GM20000 (cell line): ENCODE results near the gene MYRIP.

Source experiments
- DNase-seq: peaks from one replicate; pipeline ENCODE4 v3.0.0; 2012; ENCODE audit warnings: low spot score
- CTCF ChIP-seq: IDR thresholded peaks from 2 replicates; pipeline ENCODE4 v1.5.1; 2012; ENCODE audit warnings: mild to moderate bottlenecking, control low read depth; ENCODE audit errors: extremely low read depth, missing control alignments

MYRIP gene

GRCh38 chr3:40223856-40224255 lies 414.4 kb downstream of the MYRIP start:
- DNase-seq = no peak
- TF ChIP-seq CTCF = no peak

- DNase-seq = no peak
Observed at GRCh38 chr3:40224796-40225515, 415.5 kb downstream of the MYRIP start.

GRCh38 chr3:40226636-40227035 lies 417.2 kb downstream of the MYRIP start:
- no peak for TF ChIP-seq CTCF

More at GRCh38 chr3:40224796-40225515, 415.5 kb downstream of the MYRIP start:
- no peak for TF ChIP-seq CTCF

GRCh38 chr3:40228792-40229350 lies 419.5 kb downstream of the MYRIP start:
- no peak for DNase-seq
- TF ChIP-seq CTCF = no peak

More at GRCh38 chr3:40226636-40227035, 417.2 kb downstream of the MYRIP start:
- no peak for DNase-seq

GRCh38 chr3:40229386-40229785 lies 420.0 kb downstream of the MYRIP start:
- DNase-seq = peak; percentile 16
- no peak for TF ChIP-seq CTCF

GRCh38 chr3:40229963-40230362 lies 420.6 kb downstream of the MYRIP start:
- no peak for TF ChIP-seq CTCF
- DNase-seq = no peak

GRCh38 chr3:40230382-40230781 lies 421.0 kb downstream of the MYRIP start:
- TF ChIP-seq CTCF = no peak
- no peak for DNase-seq
